ENCODE data around the gene MARCKSL1. TPM values are rescaled to one million over a fixed set of nuclear protein-coding genes. Genes with fewer than 3 reads are reported as not detected.
"Not testable (repeated sequence)": the region's sequence is repeated elsewhere in the genome, so short reads cannot be mapped to it uniquely, and the experiment has no call there.

The MARCKSL1 gene
- total RNA-seq, result 126 TPM

GRCh38 chr1:32335790-32336590 lies at the start of gene MARCKSL1:
Gene MARCKSL1 (minus strand): TSS chr1:32336233. CDS start chr1:32336033, 200 bp downstream.
- ATAC-seq (peak; percentile 83), DNase-seq (ENCODE audit: low spot score) (peak; percentile 93)
- intact Hi-C loops (cut with DNase I), result no loop called here

GRCh38 chr1:32380057-32380456 lies 44.0 kb upstream of the MARCKSL1 start:
- DNase-seq (ENCODE audit: low spot score), result no peak
- ATAC-seq, result no peak

GRCh38 chr1:32377541-32378220 lies 41.6 kb upstream of the MARCKSL1 start:
- no peak for ATAC-seq
- no peak for DNase-seq (ENCODE audit: low spot score)
- intact Hi-C loops (cut with DNase I), result no loop called here

More at GRCh38 chr1:32380057-32380456, 44.0 kb upstream of the MARCKSL1 start:
- intact Hi-C loops (cut with DNase I), result no loop called here

GRCh38 chr1:32376199-32376598 lies 40.2 kb upstream of the MARCKSL1 start:
- ATAC-seq (no peak), DNase-seq (ENCODE audit: low spot score) (no peak)
- intact Hi-C loops (cut with DNase I), result no loop called here

GRCh38 chr1:32373996-32374592 lies 38.1 kb upstream of the MARCKSL1 start:
- ATAC-seq, result no peak
- intact Hi-C loops (cut with DNase I), result no loop called here
- DNase-seq (ENCODE audit: low spot score), result no peak

GRCh38 chr1:32372149-32372756 lies 36.2 kb upstream of the MARCKSL1 start:
- intact Hi-C loops (cut with DNase I), result no loop called here
- DNase-seq (ENCODE audit: low spot score) (no peak), ATAC-seq (no peak)

GRCh38 chr1:32367912-32368635 lies 32.0 kb upstream of the MARCKSL1 start:
- DNase-seq (ENCODE audit: low spot score) (no peak), ATAC-seq (no peak)
- intact Hi-C loops (cut with DNase I), result loop anchor here (5.0 kb wide), 1 partner anchor 939 kb away; no protein-coding TSS in a partner anchor

GRCh38 chr1:32365445-32365844 lies 29.4 kb upstream of the MARCKSL1 start:
- ATAC-seq, result no peak
- DNase-seq (ENCODE audit: low spot score), result no peak
- intact Hi-C loops (cut with DNase I), result loop anchor here (5.0 kb wide), 1 partner anchor 942 kb away; no protein-coding TSS in a partner anchor

- ATAC-seq (no peak), DNase-seq (ENCODE audit: low spot score) (no peak)
- intact Hi-C loops (cut with DNase I), result loop anchor here (5.0 kb wide), 1 partner anchor 942 kb away; no protein-coding TSS in a partner anchor
Measured at GRCh38 chr1:32364836-32365235, 28.8 kb upstream of the MARCKSL1 start.

- no peak for ATAC-seq
- intact Hi-C loops (cut with DNase I), result no loop called here
- no peak for DNase-seq (ENCODE audit: low spot score)
Measured at GRCh38 chr1:32363713-32364112, 27.7 kb upstream of the MARCKSL1 start.

GRCh38 chr1:32362474-32363313 lies 26.7 kb upstream of the MARCKSL1 start, which contains the start of the genes FAM229A and TSSK3:
Gene FAM229A (minus strand): TSS chr1:32362485. CDS start chr1:32362091, 394 bp downstream.
Gene TSSK3 (plus strand): TSS chr1:32362539. CDS start chr1:32362702, 163 bp downstream.
- ATAC-seq (peak; percentile 35), DNase-seq (ENCODE audit: low spot score) (no peak)
- intact Hi-C loops (cut with DNase I), result no loop called here

GRCh38 chr1:32361674-32362473 lies 25.8 kb upstream of the MARCKSL1 start:
- DNase-seq (ENCODE audit: low spot score), result peak; percentile 82

GRCh38 chr1:32361308-32361673 lies 25.3 kb upstream of the MARCKSL1 start:
- ATAC-seq (peak; percentile 65), DNase-seq (ENCODE audit: low spot score) (peak; percentile 64)
- intact Hi-C loops (cut with DNase I), result no loop called here

More at GRCh38 chr1:32361674-32362473, 25.8 kb upstream of the MARCKSL1 start:
- ATAC-seq, result peak; percentile 66
- intact Hi-C loops (cut with DNase I), result no loop called here

GRCh38 chr1:32358435-32358834 lies 22.4 kb upstream of the MARCKSL1 start:
- ATAC-seq (no peak), DNase-seq (ENCODE audit: low spot score) (no peak)
- intact Hi-C loops (cut with DNase I), result no loop called here

- no peak for ATAC-seq
- intact Hi-C loops (cut with DNase I), result no loop called here
Measured at GRCh38 chr1:32357614-32358013, 21.6 kb upstream of the MARCKSL1 start.

GRCh38 chr1:32356478-32356877 lies 20.4 kb upstream of the MARCKSL1 start:
- no peak for ATAC-seq
- DNase-seq (ENCODE audit: low spot score), result no peak
- intact Hi-C loops (cut with DNase I), result no loop called here

More at GRCh38 chr1:32357614-32358013, 21.6 kb upstream of the MARCKSL1 start:
- no peak for DNase-seq (ENCODE audit: low spot score)

- DNase-seq (ENCODE audit: low spot score); intact Hi-C loops (cut with DNase I): not testable (repeated sequence)
Measured at GRCh38 chr1:32355778-32356177, 19.7 kb upstream of the MARCKSL1 start.

More at GRCh38 chr1:32355778-32356177, 19.7 kb upstream of the MARCKSL1 start:
- ATAC-seq, result not testable (repeated sequence)
